Measurements from ENCODE around the gene DTX4.
A peak's percentile ranks its signal among the peaks of the same experiment; 100 is the strongest.

The DTX4 gene

GRCh38 chr11:59180168-59180776 is 8.3 kb downstream of the DTX4 start:
- no peaks in the 10 kb centered on the region for H3K4me1 Mint-ChIP-seq
- no peak for DNase-seq
- ATAC-seq: no peak
- H3K36me3 Mint-ChIP-seq (ENCODE audit: low read depth): no peaks in the 10 kb centered on the region
- no peak overlapping the region for H3K4me3 Mint-ChIP-seq
- H3K9me3 Mint-ChIP-seq: no peaks in the 10 kb centered on the region
- no peak overlapping the region for H3K27ac Mint-ChIP-seq
- peaks cover 2% of the 10 kb centered on the region for H3K27me3 Mint-ChIP-seq

- ATAC-seq: no peak
- Mint-ChIP-seq H3K36me3 (ENCODE audit: low read depth) (no peaks in the 10 kb centered on the region), H3K27ac (no peak overlapping the region), H3K4me3 (no peak overlapping the region), H3K27me3 (peaks cover 2% of the 10 kb centered on the region), H3K9me3 (no peaks in the 10 kb centered on the region), H3K4me1 (no peaks in the 10 kb centered on the region)
- DNase-seq: no peak
These were observed 9.0 kb downstream of the DTX4 start for GRCh38 chr11:59180907-59181306.

GRCh38 chr11:59181746-59182456 is 10.0 kb downstream of the DTX4 start:
- Mint-ChIP-seq H3K27me3 (peaks cover 2% of the 10 kb centered on the region), H3K9me3 (no peaks in the 10 kb centered on the region), H3K4me1 (no peaks in the 10 kb centered on the region)

GRCh38 chr11:59182457-59183151 is 10.7 kb downstream of the DTX4 start:
- Mint-ChIP-seq H3K4me3 (no peak overlapping the region), H3K27me3 (no peaks in the 10 kb centered on the region), H3K9me3 (no peaks in the 10 kb centered on the region), H3K36me3 (ENCODE audit: low read depth) (no peaks in the 10 kb centered on the region), H3K27ac (no peak overlapping the region), H3K4me1 (no peaks in the 10 kb centered on the region)
- no peak for DNase-seq
- ATAC-seq: no peak

More at GRCh38 chr11:59181746-59182456, 10.0 kb downstream of the DTX4 start:
- no peak for ATAC-seq
- Mint-ChIP-seq H3K4me3 (no peak overlapping the region), H3K27ac (no peak overlapping the region), H3K36me3 (ENCODE audit: low read depth) (no peaks in the 10 kb centered on the region)
- DNase-seq: no peak

GRCh38 chr11:59183771-59184170 is 11.8 kb downstream of the DTX4 start:
- Mint-ChIP-seq H3K27me3 (no peaks in the 10 kb centered on the region), H3K4me1 (no peaks in the 10 kb centered on the region), H3K27ac (no peak overlapping the region), H3K9me3 (no peaks in the 10 kb centered on the region), H3K36me3 (ENCODE audit: low read depth) (no peaks in the 10 kb centered on the region), H3K4me3 (no peak overlapping the region)
- DNase-seq (no peak), ATAC-seq (no peak)

- Mint-ChIP-seq H3K4me1 (no peaks in the 10 kb centered on the region), H3K4me3 (no peak overlapping the region), H3K27ac (no peak overlapping the region), H3K9me3 (no peaks in the 10 kb centered on the region), H3K27me3 (no peaks in the 10 kb centered on the region), H3K36me3 (ENCODE audit: low read depth) (no peaks in the 10 kb centered on the region)
- no peak for ATAC-seq
- no peak for DNase-seq
These were observed 12.9 kb downstream of the DTX4 start for GRCh38 chr11:59184691-59185339.

- Mint-ChIP-seq H3K27ac (no peak overlapping the region), H3K4me3 (no peak overlapping the region), H3K4me1 (no peaks in the 10 kb centered on the region), H3K27me3 (no peaks in the 10 kb centered on the region), H3K36me3 (ENCODE audit: low read depth) (no peaks in the 10 kb centered on the region), H3K9me3 (no peaks in the 10 kb centered on the region)
- ATAC-seq (no peak), DNase-seq (no peak)
These were observed 13.5 kb downstream of the DTX4 start for GRCh38 chr11:59185386-59185945.

- Mint-ChIP-seq H3K27ac (no peak overlapping the region), H3K4me1 (no peaks in the 10 kb centered on the region), H3K4me3 (no peak overlapping the region), H3K9me3 (no peaks in the 10 kb centered on the region), H3K36me3 (ENCODE audit: low read depth) (no peaks in the 10 kb centered on the region), H3K27me3 (no peaks in the 10 kb centered on the region)
- ATAC-seq (peak; percentile 44), DNase-seq (peak; percentile 61)
These were observed 14.2 kb downstream of the DTX4 start for GRCh38 chr11:59186130-59186594.

GRCh38 chr11:59187035-59187434 is 15.1 kb downstream of the DTX4 start:
- Mint-ChIP-seq H3K27ac (no peak overlapping the region), H3K4me3 (no peak overlapping the region), H3K36me3 (ENCODE audit: low read depth) (no peaks in the 10 kb centered on the region), H3K9me3 (no peaks in the 10 kb centered on the region), H3K27me3 (no peaks in the 10 kb centered on the region), H3K4me1 (no peaks in the 10 kb centered on the region)
- DNase-seq (no peak), ATAC-seq (no peak)

- H3K27me3 Mint-ChIP-seq: no peaks in the 10 kb centered on the region
- H3K9me3 Mint-ChIP-seq: no peaks in the 10 kb centered on the region
- no peaks in the 10 kb centered on the region for H3K4me1 Mint-ChIP-seq
- no peak overlapping the region for H3K27ac Mint-ChIP-seq
- ATAC-seq (no peak), DNase-seq (no peak)
- H3K4me3 Mint-ChIP-seq: no peak overlapping the region
- H3K36me3 Mint-ChIP-seq (ENCODE audit: low read depth): no peaks in the 10 kb centered on the region
These were observed 15.7 kb downstream of the DTX4 start for GRCh38 chr11:59187587-59187986.

GRCh38 chr11:59188954-59189353 is 17.0 kb downstream of the DTX4 start:
- Mint-ChIP-seq H3K27ac (no peak overlapping the region), H3K27me3 (no peaks in the 10 kb centered on the region), H3K9me3 (no peaks in the 10 kb centered on the region), H3K36me3 (ENCODE audit: low read depth) (no peaks in the 10 kb centered on the region), H3K4me1 (no peaks in the 10 kb centered on the region), H3K4me3 (no peak overlapping the region)
- DNase-seq (no peak), ATAC-seq (no peak)

- Mint-ChIP-seq H3K4me1 (no peaks in the 10 kb centered on the region), H3K9me3 (no peaks in the 10 kb centered on the region), H3K27me3 (no peaks in the 10 kb centered on the region), H3K27ac (no peak overlapping the region), H3K36me3 (ENCODE audit: low read depth) (no peaks in the 10 kb centered on the region), H3K4me3 (no peak overlapping the region)
- DNase-seq (no peak), ATAC-seq (no peak)
These were observed 18.1 kb downstream of the DTX4 start for GRCh38 chr11:59189986-59190385.

- Mint-ChIP-seq H3K9me3 (no peaks in the 10 kb centered on the region), H3K36me3 (ENCODE audit: low read depth) (no peaks in the 10 kb centered on the region), H3K4me3 (no peak overlapping the region), H3K4me1 (peaks cover 3% of the 10 kb centered on the region), H3K27ac (no peak overlapping the region), H3K27me3 (peaks cover 2% of the 10 kb centered on the region)
- DNase-seq: no peak
- no peak for ATAC-seq
These were observed 19.2 kb downstream of the DTX4 start for GRCh38 chr11:59191095-59191494.

GRCh38 chr11:59191890-59192289 is 20.0 kb downstream of the DTX4 start:
- Mint-ChIP-seq H3K9me3 (no peaks in the 10 kb centered on the region), H3K27me3 (peaks cover 2% of the 10 kb centered on the region)
- no peak for ATAC-seq

More at GRCh38 chr11:59191890-59192289, 20.0 kb downstream of the DTX4 start:
- H3K4me3 Mint-ChIP-seq: no peak overlapping the region
- DNase-seq: no peak
- no peaks in the 10 kb centered on the region for H3K36me3 Mint-ChIP-seq (ENCODE audit: low read depth)
- H3K27ac Mint-ChIP-seq: no peak overlapping the region
- H3K4me1 Mint-ChIP-seq: peaks cover 5% of the 10 kb centered on the region
